K562 (cell line): Measurements from ENCODE around the gene KIF19. TPM values are rescaled to one million over a fixed set of nuclear protein-coding genes. Genes with fewer than 3 reads are reported as not detected.

Source experiments
- ATAC-seq: fragments of 200-7000 bp; cut with Tn5 transposase; 3 replicates; pipeline ENCODE4 v1.9.1; 2020; ENCODE audit warnings: moderate library complexity
- BruUV-seq: library from RNA; stranded (reverse); fragments of 400-500 nt; replicated peaks from 2 replicates; lab custom pipeline; 2021; lab: Mats Ljungman, UMichigan
- CTCF ChIA-PET: fragments of 300-600 bp; formaldehyde crosslinking; extraction: SDS; loops from one replicate; lab custom pipeline; 2021; ENCODE audit warnings: low intra/inter-chr PET ratio; lab: Yijun Ruan, JAX
- POLR2A ChIA-PET: fragments of 300-600, 350-650 bp; sonication (Branson Sonifier 250); formaldehyde crosslinking; extraction: SDS; loops from one replicate; lab custom pipeline; 2021; ENCODE audit warnings: antibody characterized with exemption, inconsistent platforms; lab: Yijun Ruan, JAX
- DNase-seq, 4 experiments: peaks; one replicate each; pipeline versions ENCODE4 v3.0.0 to v3.0.0-alpha.2; 2011 to 2018; ENCODE audit warnings: low spot score in 3 of 4, mixed read lengths in 3 of 4; ENCODE audit errors: extremely low read depth in 1 of 4
- FAIRE-seq: peaks from 2 replicates; lab custom pipeline; 2011; peaks lifted over from hg19 to GRCh38; lab: Jason Lieb, UNC
- H2AFZ ChIP-seq: 2 replicates; pipeline ENCODE4 v1.6.0; 2011; ENCODE audit warnings: low read depth, low read length, control low read depth, inconsistent platforms
- H3K27ac ChIP-seq: fragments of 200-600 bp; 3 replicates; pipeline ENCODE4 v1.8.0; 2011; ENCODE audit warnings: low read depth, mild to moderate bottlenecking, control low read depth, inconsistent platforms, low read length, moderate library complexity, mixed read lengths; ENCODE audit errors: extremely low read depth
- H3K27me3 ChIP-seq, 2 experiments: fragments of 300-600 bp in 1 of 2; 2 replicates in 1 of 2; 3 replicates in 1 of 2; pipeline versions ENCODE4 v1.6.0 to v1.8.0; 2011; ENCODE audit warnings: inconsistent platforms in 2 of 2, low read length in 2 of 2, mild to moderate bottlenecking in 1 of 2, mixed read lengths in 1 of 2, moderate library complexity in 1 of 2; ENCODE audit not compliant: control insufficient read depth in 2 of 2, insufficient read depth in 2 of 2
- H3K36me3 ChIP-seq: fragments of 300-600 bp; 3 replicates; pipeline ENCODE4 v1.8.0; 2011; ENCODE audit warnings: mild to moderate bottlenecking, low read length, inconsistent platforms; ENCODE audit not compliant: control insufficient read depth, insufficient read depth
- H3K4me1 ChIP-seq, 2 experiments: fragments of 200-600 bp in 1 of 2; replicated peaks in 1 of 2; 2 replicates in 1 of 2; 3 replicates in 1 of 2; pipeline versions ENCODE4 v1.5.1 to v1.8.0; 2011; ENCODE audit warnings: inconsistent platforms in 2 of 2, low read length in 2 of 2, mild to moderate bottlenecking in 1 of 2, mixed read lengths in 1 of 2, moderate library complexity in 1 of 2; ENCODE audit not compliant: control insufficient read depth in 2 of 2, insufficient read depth in 2 of 2
- H3K4me2 ChIP-seq: 2 replicates; pipeline ENCODE4 v1.6.1; 2011; ENCODE audit warnings: low read length, control low read depth, inconsistent platforms, mixed read lengths; ENCODE audit not compliant: insufficient read depth
- H3K4me3 ChIP-seq: fragments of 200-600 bp; sonication (generic), shearing (Covaris generic); 2 replicates; pipeline ENCODE4 v1.5.1; 2016; ENCODE audit warnings: control low read depth, inconsistent platforms
- H3K79me2 ChIP-seq: fragments of 200-600 bp; 3 replicates; pipeline ENCODE4 v1.8.0; 2011; ENCODE audit warnings: low read length, inconsistent platforms; ENCODE audit not compliant: control insufficient read depth, insufficient read depth
- H3K9ac ChIP-seq, 2 experiments: 2 replicates each; pipeline versions ENCODE4 v1.6.0 to v1.6.1; 2011; ENCODE audit warnings: low read depth in 2 of 2, low read length in 2 of 2, control low read depth in 1 of 2, inconsistent platforms in 1 of 2, mild to moderate bottlenecking in 1 of 2, mixed read lengths in 1 of 2; ENCODE audit not compliant: insufficient read depth in 1 of 2
- H3K9me1 ChIP-seq: one replicate; pipeline ENCODE4 v1.6.0; 2011; ENCODE audit warnings: inconsistent platforms, mild to moderate bottlenecking, low read length, moderate library complexity; ENCODE audit not compliant: control insufficient read depth, insufficient read depth
- H3K9me3 ChIP-seq: replicated peaks from 2 replicates; pipeline ENCODE4 v1.5.1; 2011; ENCODE audit warnings: low read depth, low read length, inconsistent platforms; ENCODE audit not compliant: control insufficient read depth, insufficient read depth
- H4K20me1 ChIP-seq: replicated peaks from 2 replicates; pipeline ENCODE4 v1.6.1; 2011; ENCODE audit warnings: low read length, inconsistent platforms, mixed read lengths; ENCODE audit not compliant: control insufficient read depth, insufficient read depth
- BCOR ChIP-seq: fragments of 450-650 bp; IDR thresholded peaks from 2 replicates; pipeline ENCODE4 v1.6.1; 2016
- EGR1 ChIP-seq: fragments of 450-650 bp; conservative IDR thresholded peaks from 2 replicates; pipeline ENCODE4 v1.6.1; 2017; ENCODE audit warnings: mild to moderate bottlenecking
- RBM25 ChIP-seq: fragments of 200-400 bp; formaldehyde crosslinking; IDR thresholded peaks from 2 replicates; pipeline ENCODE4 v1.6.1; 2018; ENCODE audit warnings: low read length, low read depth, moderate library complexity; ENCODE audit not compliant: severe bottlenecking
- ZFP91 ChIP-seq: sonication (generic); formaldehyde crosslinking; IDR thresholded peaks from 2 replicates; pipeline ENCODE4 v1.8.0; 2022; ENCODE audit warnings: mild to moderate bottlenecking, missing genetic modification reagents
- WGBS: fragments of 100-300 bp; shearing (Covaris generic); methylation state at CpG from one replicate; pipeline ENCODE4 v1.1.6; 2016; ENCODE audit warnings: low coverage, mixed read lengths; ENCODE audit not compliant: insufficient coverage; ENCODE audit errors: missing lambda C conversion rate; 5-methylcytosine and 5-hydroxymethylcytosine counted together
- in situ Hi-C: fragments of 300-500 bp; cut with MboI; formaldehyde crosslinking; loops from 4 replicates; pipeline ENCODE4 v1.15.0; 2018; ENCODE audit warnings: inconsistent platforms, mixed read lengths
- intact Hi-C: fragments of 100-400 bp; cut with micrococcal nuclease; formaldehyde crosslinking; loops from 2 replicates; pipeline ENCODE4 v1.14.2; 2022
- polyA plus RNA-seq, 8 experiments: library from polyadenylated mRNA; depleted of rRNA in 4 of 8; stranded (reverse) in 5 of 8; unstranded in 3 of 8; fragments of >200 nt; fragmentation: Nextera tagmentation in 2 of 8; fragmentation: Illumina TruSeq in 1 of 8; extraction: Ambion mirVana in 2 of 8; extraction: Trizol in 1 of 8; gene quantifications; 2 replicates each; pipeline versions ENCODE4 v1.2.1 to v1.2.3, GENCODE V29; 2011 to 2014; ENCODE audit warnings: inconsistent platforms in 1 of 8, missing spikeins in 1 of 8
- total RNA-seq, 7 experiments: library from RNA; depleted of rRNA in 6 of 7; stranded (reverse); fragments of >200 nt in 6 of 7; fragmentation: Illumina TruSeq in 2 of 7; extraction: Trizol in 2 of 7; gene quantifications; 2 replicates each; pipeline versions ENCODE4 v1.2.1 to v1.2.3, GENCODE V29; 2011 to 2021; ENCODE audit warnings: low replicate concordance in 1 of 7

KIF19 gene
- total and polyA plus RNA-seq, 9 of the 15 experiments (the other 6 are each of a cell fraction or from before 2014, with no cell fraction given), result 0.10 TPM; not detected in 8

- Histone ChIP-seq H3K4me1 (peaks cover 12 to 16% of the 10 kb centered on the region in 2 experiments), H2AFZ (no peak overlapping the region), H3K27me3 (peaks cover 2 to 25% of the 10 kb centered on the region in 2 experiments; a peak in 3 of 5 replicates), H3K4me2 (no peak overlapping the region), H3K9ac (no peak overlapping the region), H3K9me3 (no peaks in the 10 kb centered on the region), H3K36me3 (no peaks in the 10 kb centered on the region), H4K20me1 (peaks cover 4% of the 10 kb centered on the region; the same call in 1 of the 2 replicates), H3K4me3 (no peak overlapping the region), H3K9me1 (no peaks in the 10 kb centered on the region), H3K27ac (no peak overlapping the region)
- ChIA-PET POLR2A (no interaction called here), CTCF (no interaction called here)
- intact Hi-C loops (no loop called here), in situ Hi-C loops (no loop called here)
- DNase-seq, result no peak
- no peak for ATAC-seq
- WGBS, result 59% methylated on average over 2 of the region's 2 CpGs
- no peak for FAIRE-seq
- no TSS peak for BruUV-seq
- TF ChIP-seq RBM25, result peak; percentile 45
- peak; percentile 65; the same call in 1 of the 2 replicates for TF ChIP-seq BCOR
- no peak for TF ChIP-seq EGR1
- TF ChIP-seq, all 486 proteins: peak for 2
- no peaks in the 10 kb centered on the region for H3K79me2 ChIP-seq
Measured at GRCh38 chr17:74334393-74335039, 8.5 kb downstream of the KIF19 start.

- FAIRE-seq, result no peak
Measured at GRCh38 chr17:74335529-74336062, 9.6 kb downstream of the KIF19 start.

More at GRCh38 chr17:74335529-74336062, 9.6 kb downstream of the KIF19 start:
- Histone ChIP-seq H3K36me3 (no peaks in the 10 kb centered on the region), H4K20me1 (peaks cover 8% of the 10 kb centered on the region), H3K9ac (peak overlapping the region in 1 of 2 experiments; percentile 45; a peak in 1 of 4 replicates), H3K79me2 (no peaks in the 10 kb centered on the region), H3K4me3 (no peak overlapping the region), H3K9me3 (no peaks in the 10 kb centered on the region), H3K4me1 (peaks cover 12 to 19% of the 10 kb centered on the region in 2 experiments), H3K27ac (no peak overlapping the region), H2AFZ (no peak overlapping the region), H3K4me2 (no peak overlapping the region), H3K27me3 (peaks cover 2 to 35% of the 10 kb centered on the region in 2 experiments; a peak in 3 of 5 replicates), H3K9me1 (no peaks in the 10 kb centered on the region)
- POLR2A ChIA-PET, result interaction anchor here (0.6 to 0.9 kb wide), 3 partner anchors 122 to 204 kb away, joined by 3 to 4 read pairs (median 3); partner anchors contain the start of gene TTYH2
- no TSS peak for BruUV-seq
- intact Hi-C loops, result no loop called here
- 36% methylated on average over 5 of the region's 5 CpGs for WGBS
- TF ChIP-seq ZFP91 (CRISPR knock-in tag), result no peak
- CTCF ChIA-PET, result no interaction called here
- in situ Hi-C loops, result no loop called here
- no peak for DNase-seq
- ATAC-seq, result no peak
